Measurements from ENCODE around the gene NEURL1B.

The NEURL1B gene

GRCh38 chr5:172640822-172641358, at the start of gene NEURL1B:
Gene NEURL1B, plus strand, starts transcription at chr5:172641263. Its CDS starts 144 bp downstream, at chr5:172641407.
- peak within 1 kb of the TSS; percentile 67 for H3K4me3 ChIP-seq (ENCODE audit: low read length)

GRCh38 chr5:172591636-172592035, 49.4 kb upstream of the NEURL1B start:
- Histone ChIP-seq H3K9me3 (ENCODE audit: control insufficient read depth, low read depth, low read length) (no peaks in the 10 kb centered on the region), H3K36me3 (ENCODE audit: control insufficient read depth, low read depth, low read length) (no peaks in the 10 kb centered on the region), H3K27ac (ENCODE audit: low read length) (no peak overlapping the region), H3K27me3 (ENCODE audit: control insufficient read depth, insufficient read depth, low read length) (peaks cover 8% of the 10 kb centered on the region), H3K4me1 (ENCODE audit: control insufficient read depth, low read depth, low read length) (peaks cover 8% of the 10 kb centered on the region), H3K4me3 (ENCODE audit: low read length) (no peak overlapping the region), H3K9ac (ENCODE audit: low read length) (no peak overlapping the region)

More at GRCh38 chr5:172640822-172641358, at the start of gene NEURL1B:
- no peaks in the 10 kb centered on the region for H3K9me3 ChIP-seq (ENCODE audit: control insufficient read depth, low read depth, low read length)
- H3K9ac ChIP-seq (ENCODE audit: low read length) = no peak within 1 kb of the TSS
- H3K36me3 ChIP-seq (ENCODE audit: control insufficient read depth, low read depth, low read length) = no peaks in the 10 kb centered on the region
- no peaks in the 10 kb centered on the region for H3K4me1 ChIP-seq (ENCODE audit: control insufficient read depth, low read depth, low read length)
- no peak within 1 kb of the TSS for H3K27ac ChIP-seq (ENCODE audit: low read length)
- peaks cover 44% of the 10 kb centered on the region for H3K27me3 ChIP-seq (ENCODE audit: control insufficient read depth, insufficient read depth, low read length)

DNA sequence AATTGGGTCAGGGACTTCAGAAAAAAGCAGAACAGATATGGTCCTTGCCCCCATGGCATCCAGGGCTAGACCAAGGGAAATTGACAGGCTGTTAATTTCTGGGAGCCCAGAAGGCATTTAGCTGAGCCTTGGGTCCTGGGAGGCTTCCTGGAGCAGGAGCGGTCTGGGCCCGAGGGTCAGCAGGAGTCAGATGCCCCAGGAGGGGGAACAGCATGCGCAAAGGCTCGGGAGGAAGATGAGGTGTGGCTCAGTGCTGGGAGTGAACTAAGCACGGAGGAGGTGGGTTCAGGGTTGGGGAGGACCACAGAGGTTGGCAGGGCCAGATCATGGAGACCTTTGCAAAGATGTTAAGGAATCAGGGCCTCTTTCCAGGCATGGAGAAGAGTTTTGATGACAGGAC, 48.2 kb upstream of the NEURL1B start:
- Histone ChIP-seq H3K27me3 (ENCODE audit: control insufficient read depth, insufficient read depth, low read length) (peaks cover 2% of the 10 kb centered on the region), H3K9ac (ENCODE audit: low read length) (no peak overlapping the region), H3K36me3 (ENCODE audit: control insufficient read depth, low read depth, low read length) (no peaks in the 10 kb centered on the region), H3K4me1 (ENCODE audit: control insufficient read depth, low read depth, low read length) (no peaks in the 10 kb centered on the region), H3K27ac (ENCODE audit: low read length) (no peak overlapping the region), H3K4me3 (ENCODE audit: low read length) (no peak overlapping the region), H3K9me3 (ENCODE audit: control insufficient read depth, low read depth, low read length) (no peaks in the 10 kb centered on the region)

- no peaks in the 10 kb centered on the region for H3K36me3 ChIP-seq (ENCODE audit: control insufficient read depth, low read depth, low read length)
- H3K27ac ChIP-seq (ENCODE audit: low read length) = no peak overlapping the region
- H3K9ac ChIP-seq (ENCODE audit: low read length) = no peak overlapping the region
- no peaks in the 10 kb centered on the region for H3K4me1 ChIP-seq (ENCODE audit: control insufficient read depth, low read depth, low read length)
- no peaks in the 10 kb centered on the region for H3K27me3 ChIP-seq (ENCODE audit: control insufficient read depth, insufficient read depth, low read length)
- no peaks in the 10 kb centered on the region for H3K9me3 ChIP-seq (ENCODE audit: control insufficient read depth, low read depth, low read length)
- H3K4me3 ChIP-seq (ENCODE audit: low read length) = no peak overlapping the region
These were observed 47.8 kb upstream of the NEURL1B start for GRCh38 chr5:172593306-172593705.

DNA sequence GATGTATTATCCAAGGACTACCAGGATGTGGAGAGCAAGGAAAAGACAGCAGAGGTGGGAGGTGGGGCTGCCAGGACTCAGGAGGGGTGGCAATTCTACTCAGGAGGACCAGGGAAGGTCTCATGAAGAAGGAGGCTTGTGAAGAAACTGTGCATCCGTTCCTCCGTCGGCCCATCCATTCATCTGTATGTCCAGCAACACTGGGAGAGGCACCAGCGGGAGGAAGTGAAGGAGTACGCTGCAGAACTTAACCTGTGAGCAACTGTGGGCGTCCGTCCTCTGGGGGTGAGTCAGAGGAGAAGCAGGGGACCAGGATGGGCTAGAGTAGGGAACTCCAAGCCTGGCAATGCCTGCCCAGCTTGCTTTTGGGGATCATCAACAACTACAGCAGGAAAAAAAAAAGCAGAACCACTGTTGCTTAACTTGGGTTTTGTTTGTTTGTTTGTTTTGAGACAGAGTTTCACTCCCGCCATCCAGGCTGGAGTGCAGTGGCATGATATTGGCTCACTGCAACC, 47.3 kb upstream of the NEURL1B start:
- no peak overlapping the region for H3K27ac ChIP-seq (ENCODE audit: low read length)
- H3K9me3 ChIP-seq (ENCODE audit: control insufficient read depth, low read depth, low read length) = no peaks in the 10 kb centered on the region
- no peaks in the 10 kb centered on the region for H3K27me3 ChIP-seq (ENCODE audit: control insufficient read depth, insufficient read depth, low read length)
- no peak overlapping the region for H3K4me3 ChIP-seq (ENCODE audit: low read length)
- H3K36me3 ChIP-seq (ENCODE audit: control insufficient read depth, low read depth, low read length) = no peaks in the 10 kb centered on the region
- no peaks in the 10 kb centered on the region for H3K4me1 ChIP-seq (ENCODE audit: control insufficient read depth, low read depth, low read length)
- no peak overlapping the region for H3K9ac ChIP-seq (ENCODE audit: low read length)

DNA sequence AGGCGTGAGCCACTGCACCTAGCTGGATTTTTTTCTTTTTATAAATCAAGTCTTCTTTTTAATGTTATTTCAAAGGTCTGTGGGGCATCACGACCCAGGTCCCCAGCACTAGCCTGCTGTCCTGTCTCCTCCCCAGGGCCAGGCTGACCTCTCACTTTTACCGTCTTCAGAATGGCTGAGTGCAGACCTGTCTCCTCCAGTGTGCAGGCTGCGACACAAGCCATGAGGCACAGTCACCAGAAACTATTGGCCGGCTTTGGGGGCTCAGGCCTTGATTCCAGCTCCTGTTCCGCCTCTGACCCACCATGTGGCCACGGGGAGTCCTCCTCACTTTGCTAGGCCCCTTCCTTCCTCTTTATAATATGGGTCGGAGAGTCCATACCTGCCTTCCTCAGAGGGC, 46.6 kb upstream of the NEURL1B start:
- H3K27me3 ChIP-seq (ENCODE audit: control insufficient read depth, insufficient read depth, low read length) = no peaks in the 10 kb centered on the region
- H3K36me3 ChIP-seq (ENCODE audit: control insufficient read depth, low read depth, low read length) = no peaks in the 10 kb centered on the region

DNA sequence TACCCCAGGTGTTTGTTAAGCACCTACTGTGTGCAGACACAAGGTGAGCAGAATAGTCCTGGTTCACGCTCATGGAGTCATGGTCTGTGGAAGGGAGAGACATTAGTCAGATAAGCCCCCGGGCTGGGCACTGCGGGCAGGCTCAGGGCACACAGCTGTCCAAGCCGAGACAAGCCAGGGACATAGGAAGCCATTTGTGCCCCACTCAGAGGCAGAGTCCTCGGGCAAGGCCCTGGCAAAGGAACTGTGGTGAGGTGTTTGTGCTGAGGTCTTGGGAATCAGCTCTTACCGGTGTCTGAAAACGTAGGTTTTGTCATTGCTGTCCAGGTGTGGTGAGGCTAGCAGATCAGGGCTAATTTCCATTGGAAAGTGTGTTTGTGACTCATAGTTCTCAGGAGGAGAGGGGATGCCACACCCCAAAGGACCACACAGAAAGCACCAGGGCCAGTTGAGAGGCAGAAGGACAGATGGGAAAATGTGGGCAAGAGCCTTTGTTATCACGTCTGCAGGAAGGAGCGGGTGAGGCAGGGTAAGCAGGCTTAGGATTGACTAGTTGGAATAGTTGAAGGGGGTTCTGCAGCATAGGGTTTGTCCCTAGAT, 46.1 kb upstream of the NEURL1B start:
- Histone ChIP-seq H3K9me3 (ENCODE audit: control insufficient read depth, low read depth, low read length) (no peaks in the 10 kb centered on the region), H3K4me3 (ENCODE audit: low read length) (no peak overlapping the region)

More for the DNA sequence above, 46.6 kb upstream of the NEURL1B start:
- Histone ChIP-seq H3K9ac (ENCODE audit: low read length) (no peak overlapping the region), H3K9me3 (ENCODE audit: control insufficient read depth, low read depth, low read length) (no peaks in the 10 kb centered on the region), H3K4me1 (ENCODE audit: control insufficient read depth, low read depth, low read length) (no peaks in the 10 kb centered on the region), H3K4me3 (ENCODE audit: low read length) (no peak overlapping the region), H3K27ac (ENCODE audit: low read length) (no peak overlapping the region)

DNA sequence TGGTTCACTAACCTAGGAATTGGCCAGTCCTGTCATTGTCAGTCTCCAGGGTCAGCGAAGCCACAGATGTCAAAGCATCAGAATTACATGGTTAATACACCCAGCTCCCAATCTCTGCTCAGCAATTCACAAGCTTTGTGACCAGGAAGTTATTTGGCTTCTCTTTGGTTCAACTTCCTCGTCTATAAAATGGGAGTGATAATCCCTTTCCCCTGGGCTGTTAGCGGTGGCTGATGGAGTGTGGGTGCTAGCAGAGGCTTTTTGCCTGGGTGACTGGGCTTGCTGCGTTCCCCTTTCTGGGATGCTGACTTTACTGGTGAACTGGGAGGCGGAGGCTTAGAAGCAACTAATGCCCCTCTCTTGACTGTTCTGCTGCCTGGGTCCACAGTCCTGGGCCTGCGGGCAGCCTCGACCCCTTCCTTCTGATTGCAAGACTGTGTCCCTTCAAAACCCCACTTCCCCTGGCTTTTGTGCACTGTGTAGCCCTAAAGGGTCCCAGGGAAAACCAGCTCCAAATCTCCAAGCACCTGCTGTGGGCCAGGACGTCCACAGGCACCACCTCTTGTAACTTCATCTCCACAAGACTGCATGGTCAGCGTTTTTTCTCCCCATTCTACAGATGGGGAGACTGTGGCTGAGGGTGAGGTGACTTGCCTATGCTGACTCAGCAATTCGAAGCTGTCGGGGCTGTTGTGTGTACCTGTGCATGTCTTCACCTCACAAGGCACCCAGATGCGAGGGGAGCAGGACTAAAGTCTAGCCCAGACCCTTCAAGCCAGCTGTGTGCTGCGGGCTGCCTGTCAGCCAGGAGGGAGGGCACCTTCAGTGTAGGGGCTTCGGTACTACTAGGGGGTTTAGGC, 45.2 kb upstream of the NEURL1B start:
- Histone ChIP-seq H3K9ac (ENCODE audit: low read length) (no peak overlapping the region), H3K4me3 (ENCODE audit: low read length) (no peak overlapping the region), H3K36me3 (ENCODE audit: control insufficient read depth, low read depth, low read length) (no peaks in the 10 kb centered on the region), H3K27me3 (ENCODE audit: control insufficient read depth, insufficient read depth, low read length) (no peaks in the 10 kb centered on the region), H3K9me3 (ENCODE audit: control insufficient read depth, low read depth, low read length) (no peaks in the 10 kb centered on the region), H3K4me1 (ENCODE audit: control insufficient read depth, low read depth, low read length) (no peaks in the 10 kb centered on the region), H3K27ac (ENCODE audit: low read length) (no peak overlapping the region)

More for the DNA sequence above, 46.1 kb upstream of the NEURL1B start:
- no peaks in the 10 kb centered on the region for H3K27me3 ChIP-seq (ENCODE audit: control insufficient read depth, insufficient read depth, low read length)
- H3K9ac ChIP-seq (ENCODE audit: low read length) = no peak overlapping the region
- H3K4me1 ChIP-seq (ENCODE audit: control insufficient read depth, low read depth, low read length) = no peaks in the 10 kb centered on the region
- no peak overlapping the region for H3K27ac ChIP-seq (ENCODE audit: low read length)
- H3K36me3 ChIP-seq (ENCODE audit: control insufficient read depth, low read depth, low read length) = no peaks in the 10 kb centered on the region

- Histone ChIP-seq H3K27ac (ENCODE audit: low read length) (no peak overlapping the region), H3K4me3 (ENCODE audit: low read length) (no peak overlapping the region), H3K4me1 (ENCODE audit: control insufficient read depth, low read depth, low read length) (no peaks in the 10 kb centered on the region), H3K27me3 (ENCODE audit: control insufficient read depth, insufficient read depth, low read length) (no peaks in the 10 kb centered on the region), H3K36me3 (ENCODE audit: control insufficient read depth, low read depth, low read length) (no peaks in the 10 kb centered on the region), H3K9me3 (ENCODE audit: control insufficient read depth, low read depth, low read length) (no peaks in the 10 kb centered on the region), H3K9ac (ENCODE audit: low read length) (no peak overlapping the region)
These were observed 44.3 kb upstream of the NEURL1B start for GRCh38 chr5:172596638-172597231.

- H3K4me3 ChIP-seq (ENCODE audit: low read length) = no peak overlapping the region
- H3K9me3 ChIP-seq (ENCODE audit: control insufficient read depth, low read depth, low read length) = no peaks in the 10 kb centered on the region
These were observed 43.3 kb upstream of the NEURL1B start for GRCh38 chr5:172597755-172598155.

More at GRCh38 chr5:172597755-172598155, 43.3 kb upstream of the NEURL1B start:
- Histone ChIP-seq H3K9ac (ENCODE audit: low read length) (no peak overlapping the region), H3K27ac (ENCODE audit: low read length) (no peak overlapping the region), H3K4me1 (ENCODE audit: control insufficient read depth, low read depth, low read length) (no peaks in the 10 kb centered on the region), H3K27me3 (ENCODE audit: control insufficient read depth, insufficient read depth, low read length) (no peaks in the 10 kb centered on the region), H3K36me3 (ENCODE audit: control insufficient read depth, low read depth, low read length) (no peaks in the 10 kb centered on the region)
